ENCODE results near the gene KAT8. TPM values are rescaled to one million over a fixed set of nuclear protein-coding genes. Genes with fewer than 3 reads are reported as not detected.

Gene KAT8
- total and polyA plus RNA-seq, 9 of the 15 experiments (the other 6 are each of a cell fraction or from before 2014, with no cell fraction given): 10.0 to 98.5 (median 76.4) TPM

GRCh38 chr16:31179747-31180459 is 62.4 kb downstream of the KAT8 start, which contains the start of gene FUS (continued):
- TF ChIP-seq PRPF4 (IDR thresholded peaks at IDR 0.05; ENCODE audit: insufficient read depth, low read depth, low read length, poor library complexity, severe bottlenecking) (no peak), E2F6 (IDR thresholded peaks at IDR 0.05; ENCODE audit: borderline replicate concordance in 1 of 2, extremely low read depth in 1 of 2, insufficient read depth in 1 of 2, insufficient read length in 1 of 2, low read depth in 1 of 2, low read length in 1 of 2, poor library complexity in 1 of 2, severe bottlenecking in 1 of 2) (peak in 1 of 2 experiments; percentile 62), ZZZ3 (IDR thresholded peaks at IDR 0.05) (0 out of 2 replicates have a peak, but pooled peaks have one; percentile 62), ZNF174 (CRISPR knock-in tag; IDR thresholded peaks at IDR 0.05) (no peak), POLR3A (IDR thresholded peaks at IDR 0.05; ENCODE audit: borderline replicate concordance, extremely low read depth, insufficient read depth, insufficient read length) (no peak), RNF219 (CRISPR knock-in tag; IDR thresholded peaks at IDR 0.05) (no peak), THRAP3 (IDR thresholded peaks at IDR 0.05; ENCODE audit: borderline replicate concordance) (no peak), ILK (tag; IDR thresholded peaks at IDR 0.05; ENCODE audit: borderline replicate concordance, low read depth) (no peak), TFAM (CRISPR knock-in tag; conservative IDR thresholded peaks at IDR 0.05) (no peak), SREBF2 (CRISPR knock-in tag; IDR thresholded peaks at IDR 0.05) (no peak), NRF1 (conservative IDR thresholded peaks at IDR 0.05 in 1 of 2, IDR thresholded peaks at IDR 0.05 in 1 of 2) (peak; percentile 63 to 85; a peak in 3 of 4 replicates), CBX2 (IDR thresholded peaks at IDR 0.05; ENCODE audit: insufficient read depth, low read length, poor library complexity, severe bottlenecking) (no peak), TEAD4 (IDR thresholded peaks at IDR 0.05; ENCODE audit: low read length) (peak; percentile 62), TEAD4 (CRISPR knock-in tag; IDR thresholded peaks at IDR 0.05; ENCODE audit: borderline replicate concordance) (peak; percentile 18; the same call in 1 of the 2 replicates), NEUROD1 (IDR thresholded peaks at IDR 0.05; ENCODE audit: borderline replicate concordance, low read depth, low read length, partially characterized antibody) (peak; percentile 93), ZNF609 (CRISPR knock-in tag; IDR thresholded peaks at IDR 0.05; ENCODE audit: borderline replicate concordance) (peak; percentile 95), ZNF354B (CRISPR knock-in tag; IDR thresholded peaks at IDR 0.05) (no peak)
